GM12801 (cell line): Measurements from ENCODE around the gene SMYD3.

Experiments used
- CTCF ChIP-seq: IDR thresholded peaks from one replicate; pipeline ENCODE4 v1.5.1; 2011; ENCODE audit warnings: control low read depth; ENCODE audit not compliant: insufficient read length; ENCODE audit errors: extremely low read depth

Gene SMYD3

GRCh38 chr1:246508897-246509688 is 2.0 kb upstream of the SMYD3 start:
- no peak for TF ChIP-seq CTCF

GRCh38 chr1:246506367-246506673 is 759 bp downstream of the SMYD3 start:
- no peak for TF ChIP-seq CTCF

GRCh38 chr1:246503341-246503740 is 3.7 kb downstream of the SMYD3 start:
- no peak for TF ChIP-seq CTCF

GRCh38 chr1:246497331-246497915 is 9.7 kb downstream of the SMYD3 start:
- TF ChIP-seq CTCF: no peak

- TF ChIP-seq CTCF: no peak
These were observed 14.4 kb downstream of the SMYD3 start for GRCh38 chr1:246492611-246493245.

- TF ChIP-seq CTCF: no peak
These were observed 15.5 kb downstream of the SMYD3 start for GRCh38 chr1:246491551-246492053.

- no peak for TF ChIP-seq CTCF
These were observed 18.4 kb downstream of the SMYD3 start for GRCh38 chr1:246488674-246489073.
